M059J (cell line): ENCODE data around the gene ANKH. TPM values are rescaled to one million over a fixed set of nuclear protein-coding genes. Genes with fewer than 3 reads are reported as not detected.

Experiments
- DNase-seq: peaks from one replicate; pipeline ENCODE4 v3.0.0-alpha.2; 2012; ENCODE audit warnings: low read depth
- total RNA-seq: library from RNA; depleted of rRNA; stranded (reverse); fragments of >200 nt; shearing (Covaris generic); gene quantifications from 2 replicates; pipeline ENCODE4 v1.2.3, GENCODE V29; 2014

The ANKH gene
- total RNA-seq, 1 experiment from 2014 or later: 20.8 TPM

DNA sequence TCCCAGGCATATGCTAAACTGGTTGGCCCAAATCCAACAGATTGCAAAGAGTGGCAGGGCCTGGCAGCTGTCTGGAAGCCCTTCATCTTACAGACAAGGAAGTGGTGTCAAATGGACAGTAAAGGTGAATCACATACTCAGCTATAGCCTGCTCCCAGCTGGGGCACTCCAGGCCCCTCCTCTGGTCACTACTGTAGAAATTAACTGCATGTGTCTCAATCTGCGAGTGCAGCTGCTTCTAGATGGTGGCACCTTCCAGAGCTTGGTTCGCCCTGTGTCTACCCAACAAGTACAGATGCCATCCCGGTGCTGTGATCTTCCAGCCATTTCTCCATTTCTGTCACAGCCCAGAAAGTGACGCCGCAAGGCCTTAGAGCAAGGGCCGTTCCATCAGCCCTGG, 156.9 kb downstream of the ANKH start:
- peak; percentile 43 for DNase-seq

DNA sequence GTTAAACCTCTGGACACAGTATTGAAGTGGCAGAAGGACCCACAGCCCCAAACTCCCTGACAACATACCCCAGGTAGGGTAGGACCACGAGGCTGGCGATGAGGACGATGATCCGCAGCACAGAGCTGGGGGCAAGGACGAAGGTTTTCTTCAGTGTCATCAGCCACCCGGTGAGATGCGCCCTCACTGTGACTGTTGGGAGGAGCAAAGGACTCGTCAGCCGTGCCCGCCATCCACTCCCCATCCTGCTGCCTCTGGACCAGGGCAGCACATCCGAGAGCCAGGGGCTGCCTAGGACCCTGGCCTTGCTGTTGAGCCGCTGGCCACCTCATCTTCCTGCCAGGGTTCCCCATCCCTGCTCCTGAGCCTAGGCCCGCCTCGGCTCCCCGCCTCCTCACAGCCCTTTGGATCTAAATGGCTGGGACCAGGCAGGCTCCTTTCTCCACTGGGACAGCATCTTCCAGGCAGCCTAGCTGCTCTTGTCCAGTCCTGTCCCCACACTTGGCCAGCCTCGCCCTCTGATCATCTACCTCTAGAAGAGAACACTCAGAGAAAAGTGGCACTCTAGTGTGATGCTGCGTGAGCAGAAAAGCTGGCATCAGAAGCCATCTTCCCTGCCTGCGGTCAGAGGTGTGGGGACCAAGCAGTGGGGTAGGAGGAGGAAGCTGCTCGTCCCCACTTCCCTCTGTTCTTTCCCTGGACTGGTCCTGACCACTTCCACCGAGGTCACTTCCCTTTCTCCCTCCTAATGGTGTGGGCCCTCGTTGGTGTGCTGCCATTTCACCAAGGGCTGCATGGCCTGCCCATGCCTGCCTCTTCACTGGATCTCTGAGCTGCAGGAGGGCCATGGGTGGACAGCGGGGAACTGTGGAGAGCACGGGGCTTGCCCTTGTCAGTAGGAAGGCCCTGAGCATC, 157.8 kb downstream of the ANKH start:
- DNase-seq: no peak

DNA sequence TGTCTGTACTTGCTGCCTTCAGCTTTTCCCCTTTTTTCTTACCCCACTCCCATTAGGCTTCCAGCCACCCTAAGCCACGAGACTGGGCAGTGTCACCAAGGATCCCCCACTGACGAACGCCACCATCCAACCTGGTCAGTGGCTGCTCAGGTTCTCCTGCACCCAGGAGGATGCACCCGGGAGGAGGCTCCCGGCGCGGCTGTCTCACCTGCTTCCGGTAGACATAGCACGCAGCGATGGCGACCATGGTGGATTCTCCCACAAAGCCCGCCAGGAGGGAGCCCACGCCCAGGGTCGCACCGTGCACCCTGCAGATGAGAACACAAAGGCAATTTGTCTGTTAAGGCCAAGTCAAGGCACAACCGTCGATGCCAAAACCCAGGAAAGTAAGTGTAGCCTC, 158.9 kb downstream of the ANKH start:
- DNase-seq: no peak

DNA sequence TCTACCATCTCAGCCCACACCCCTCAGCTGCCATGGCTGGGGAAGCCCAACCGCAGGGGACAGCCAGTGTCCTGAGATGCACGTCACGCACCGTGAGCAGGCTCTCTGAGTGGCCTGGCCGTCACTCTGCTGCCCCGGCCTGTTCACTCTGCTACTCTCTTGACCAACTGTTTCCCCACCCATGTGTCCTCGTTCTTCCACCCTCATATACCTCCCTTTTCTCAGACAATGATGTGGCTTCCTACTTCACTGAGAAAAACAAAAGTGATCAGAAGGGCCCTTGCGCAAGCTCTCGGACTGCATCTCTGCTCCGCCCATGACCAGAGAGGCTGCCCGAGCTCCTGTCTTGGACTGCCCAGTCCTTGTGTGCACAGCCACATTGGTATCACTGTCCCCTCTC, 159.4 kb downstream of the ANKH start:
- no peak for DNase-seq

DNA sequence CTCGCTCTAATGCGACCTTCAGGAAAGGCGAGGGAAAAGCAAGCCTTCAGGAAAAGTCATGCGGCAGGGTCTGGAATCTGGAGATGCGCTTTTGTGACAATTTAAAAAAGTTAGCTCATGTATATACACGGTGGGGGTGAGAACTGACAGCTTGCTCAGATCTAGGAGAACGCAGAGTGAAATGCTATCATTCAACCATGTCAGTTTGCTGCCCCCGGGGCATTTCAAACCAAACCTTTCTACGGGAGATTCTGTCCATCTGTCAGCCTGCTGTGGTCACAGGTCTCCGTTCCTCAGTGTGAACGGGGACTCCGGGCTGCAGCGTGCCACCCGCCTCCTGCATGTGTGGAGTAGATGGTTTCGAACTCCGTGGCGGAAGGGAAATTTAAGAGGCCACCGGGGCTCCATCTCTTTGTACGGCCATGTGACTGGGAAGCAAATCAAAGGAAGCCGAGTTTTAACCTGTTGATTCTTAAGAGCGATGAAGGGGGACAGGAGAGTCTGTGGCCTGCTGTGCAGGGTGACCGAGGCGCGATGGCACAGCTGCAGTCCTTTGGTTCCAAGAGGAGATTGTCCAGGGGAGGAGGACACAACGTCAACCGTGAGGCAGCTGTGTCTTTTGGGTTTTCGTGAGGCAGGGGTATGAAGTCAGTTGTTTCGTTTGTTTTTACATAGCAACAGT, 161.1 kb downstream of the ANKH start:
- no peak for DNase-seq

DNA sequence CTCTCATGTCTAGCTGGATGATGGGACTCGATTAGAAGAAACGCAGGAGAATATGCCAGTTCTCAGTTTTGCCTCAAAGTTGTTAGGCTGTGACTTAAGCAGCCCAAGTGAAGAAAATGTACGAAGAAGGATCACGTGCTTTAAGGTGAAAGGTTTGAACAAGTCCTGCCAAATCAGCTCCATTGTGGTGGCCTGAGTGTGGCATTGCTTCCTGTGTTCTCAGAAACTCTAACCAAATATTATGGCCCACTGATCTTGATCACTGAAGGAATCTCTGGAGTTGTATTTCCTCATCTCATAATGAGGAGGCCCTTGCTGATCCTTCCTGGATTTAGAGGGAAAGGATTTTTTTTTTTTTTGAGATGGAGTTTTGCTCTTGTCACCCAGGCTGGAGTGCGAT, 163.0 kb downstream of the ANKH start:
- DNase-seq: no peak

DNA sequence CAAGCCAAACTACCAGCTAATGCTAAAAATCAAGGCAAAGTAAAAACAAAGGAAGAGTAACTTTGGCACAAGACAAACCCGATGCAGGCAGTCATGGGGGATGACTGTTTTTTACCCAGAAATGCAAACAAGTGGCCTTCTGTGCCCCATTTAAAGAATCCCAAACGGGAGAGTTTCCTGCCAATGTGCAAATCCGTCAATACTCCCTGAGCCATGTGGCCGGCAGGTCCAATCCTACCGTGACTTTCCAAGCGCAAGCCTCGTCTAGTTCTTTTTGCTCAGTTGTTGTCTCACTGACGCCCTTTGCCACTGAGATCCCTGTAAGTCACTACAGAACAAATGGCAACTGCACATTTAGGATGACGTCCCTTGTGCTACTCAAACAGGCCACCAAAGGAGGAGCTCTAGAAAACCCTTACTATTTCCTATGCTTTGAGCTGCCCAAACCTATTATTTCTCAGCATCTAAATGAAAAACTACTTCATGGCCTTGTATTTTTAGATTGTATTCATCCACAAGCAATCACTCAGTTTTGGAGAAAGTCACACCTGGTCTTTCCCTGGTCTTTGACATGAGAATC, 163.7 kb downstream of the ANKH start:
- no peak for DNase-seq

DNA sequence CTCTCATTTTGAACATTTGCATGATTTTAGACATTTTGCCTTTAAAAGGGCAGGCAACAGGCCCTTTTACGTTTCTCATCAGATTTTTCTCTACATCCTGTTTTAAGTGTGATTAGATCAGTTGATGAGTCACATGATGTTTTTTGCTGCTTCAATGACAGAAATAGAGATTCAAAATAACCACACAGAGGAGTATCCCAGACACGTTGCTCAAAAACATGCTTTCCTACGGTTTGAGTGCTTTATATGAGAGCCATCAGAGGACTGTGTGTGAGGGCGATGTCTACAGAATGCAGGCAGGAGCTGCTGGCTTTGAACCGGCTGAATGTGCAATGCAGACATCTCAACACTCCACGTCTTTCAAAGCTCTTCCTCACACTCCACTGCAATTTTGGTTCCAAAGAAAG, 165.0 kb downstream of the ANKH start:
- DNase-seq: peak; percentile 74

DNA sequence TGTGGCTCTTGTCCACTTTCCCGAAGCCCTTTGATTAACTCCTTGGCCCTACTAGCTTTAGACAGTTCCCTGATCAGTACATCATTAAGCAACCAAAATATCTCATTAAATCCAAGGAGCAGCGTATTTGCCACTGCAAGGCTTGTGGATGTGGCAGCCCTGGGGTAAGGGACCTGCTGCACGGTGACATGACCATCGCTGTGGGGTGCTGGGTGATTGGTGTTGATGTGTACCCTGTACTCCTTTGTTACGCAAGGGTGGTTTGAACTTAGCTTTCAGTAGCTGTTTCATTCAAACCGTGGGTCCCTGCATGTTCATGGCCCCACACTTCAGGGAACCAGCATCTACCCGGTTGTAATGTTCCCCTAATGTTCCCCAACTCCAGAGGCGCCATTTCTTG, 166.0 kb downstream of the ANKH start:
- no peak for DNase-seq

DNA sequence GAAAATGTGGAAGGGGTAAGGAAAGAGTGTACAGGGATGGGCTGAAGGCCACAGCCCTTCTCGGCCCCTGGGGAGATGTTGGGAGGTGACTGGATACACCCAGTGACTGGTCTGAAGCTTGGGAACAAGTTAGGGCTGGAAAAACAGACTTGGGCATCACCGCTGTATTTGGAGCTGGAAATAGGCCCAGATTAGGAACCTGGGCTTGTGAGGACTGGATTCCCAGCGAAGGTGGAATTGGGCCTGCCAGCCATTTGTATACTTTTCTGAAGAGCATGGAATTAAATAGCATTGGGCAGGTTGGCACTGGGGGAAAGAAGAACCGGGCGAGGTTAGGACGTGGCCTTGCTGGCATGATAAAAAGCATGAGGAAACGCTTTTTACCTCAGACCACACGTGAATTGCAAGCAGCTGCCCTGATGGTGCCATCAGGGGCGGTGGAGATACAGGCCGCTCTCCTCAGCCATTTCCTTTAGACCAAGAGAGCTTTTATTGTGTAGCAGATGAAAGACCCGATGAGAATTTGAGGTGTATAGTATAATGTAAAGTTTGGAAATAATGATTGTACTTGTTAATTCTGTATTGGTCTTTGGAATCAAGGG, 169.2 kb downstream of the ANKH start:
- no peak for DNase-seq

DNA sequence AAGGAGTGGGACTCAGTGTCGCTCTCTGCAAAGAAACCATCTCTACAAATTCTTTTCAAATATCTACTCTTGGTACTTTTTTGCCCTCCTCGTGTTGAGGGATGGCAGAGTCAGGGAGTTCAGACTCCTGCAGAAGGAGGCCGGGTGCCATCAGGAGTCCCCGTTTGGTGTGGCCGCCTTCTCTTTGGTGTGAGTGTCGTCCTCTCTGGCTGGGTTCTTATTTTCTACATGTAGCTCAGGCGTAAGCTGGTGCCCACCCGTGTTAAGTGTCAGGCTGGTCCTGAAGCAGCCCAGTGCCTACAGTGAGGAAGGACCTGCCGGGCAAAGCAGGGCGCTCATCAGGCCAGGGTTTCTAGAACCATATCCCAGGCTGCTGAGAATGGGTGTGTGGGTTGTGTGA, 170.0 kb downstream of the ANKH start:
- no peak for DNase-seq

DNA sequence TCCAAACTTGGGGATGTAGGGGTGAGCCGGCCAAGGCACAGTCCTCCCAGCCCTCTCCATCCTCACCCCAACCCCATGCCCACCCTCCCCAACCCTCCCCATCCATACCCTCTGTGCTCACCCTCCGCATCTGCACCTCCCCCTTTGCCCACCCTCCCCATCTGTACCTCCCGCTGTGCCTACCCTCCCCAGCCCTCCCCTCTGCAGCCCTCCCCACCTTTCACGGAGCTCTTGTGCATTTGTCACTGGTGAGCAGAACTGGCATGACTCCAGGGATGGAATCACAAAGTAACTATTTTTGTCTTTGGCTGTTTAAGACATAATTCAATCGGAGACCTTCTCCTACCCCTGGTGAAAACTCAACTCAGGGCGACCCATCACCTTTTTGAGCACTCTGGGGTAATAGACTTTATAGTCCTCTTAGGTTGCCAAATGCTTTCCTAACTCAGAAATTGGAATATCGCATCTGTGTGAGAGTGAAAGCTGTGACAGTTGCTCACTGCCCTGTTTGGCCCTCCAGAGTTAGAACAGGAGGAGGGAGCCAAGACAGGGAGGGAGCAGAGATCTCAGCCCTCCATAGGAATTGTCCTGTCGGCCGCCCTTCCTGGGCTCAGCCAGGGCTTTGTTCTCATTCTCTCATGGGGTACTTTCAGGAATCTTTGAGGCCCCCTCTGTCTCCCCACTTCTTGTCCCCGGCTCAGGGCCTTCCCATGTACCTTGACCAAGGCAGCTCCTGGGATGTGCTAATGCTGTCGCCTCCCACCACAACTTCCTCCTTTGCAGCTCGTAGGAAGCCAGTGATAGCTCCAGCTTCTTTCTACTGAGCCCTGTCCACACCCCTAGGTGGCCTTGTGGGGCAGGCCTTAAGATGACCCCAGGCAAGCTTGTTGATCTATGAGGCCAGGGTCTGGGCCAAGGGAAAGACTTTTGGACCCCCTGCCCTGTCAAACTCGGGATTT, 170.8 kb downstream of the ANKH start:
- DNase-seq: no peak

DNA sequence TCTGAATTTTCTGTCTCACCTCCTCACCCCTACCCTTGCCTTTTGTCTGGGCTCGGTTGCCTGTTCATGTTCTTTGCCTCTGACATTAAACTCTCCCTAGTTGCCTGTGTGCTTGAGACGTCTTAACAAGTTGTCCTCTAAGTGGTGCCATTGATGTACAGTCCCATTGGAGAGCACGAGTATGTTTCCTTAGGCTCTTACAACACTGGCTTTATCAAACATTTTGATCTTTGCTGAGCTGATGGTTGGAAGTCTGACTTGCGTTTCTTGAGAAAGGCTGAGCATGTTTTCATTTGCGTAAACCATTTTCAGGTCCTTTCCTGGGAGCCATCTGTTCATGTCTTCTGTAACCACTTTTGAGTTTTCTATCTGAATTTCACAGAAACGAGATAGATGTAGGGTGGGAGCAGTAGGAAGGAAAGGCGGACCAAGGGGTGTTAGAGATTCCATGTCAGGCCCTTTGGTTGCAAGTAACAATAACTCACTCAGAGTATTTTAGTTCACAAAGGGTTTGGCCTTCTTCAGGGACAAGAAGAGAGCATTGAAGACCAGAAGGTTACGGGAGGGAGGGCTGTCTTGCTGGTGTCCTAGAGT, 171.7 kb downstream of the ANKH start:
- no peak for DNase-seq

DNA sequence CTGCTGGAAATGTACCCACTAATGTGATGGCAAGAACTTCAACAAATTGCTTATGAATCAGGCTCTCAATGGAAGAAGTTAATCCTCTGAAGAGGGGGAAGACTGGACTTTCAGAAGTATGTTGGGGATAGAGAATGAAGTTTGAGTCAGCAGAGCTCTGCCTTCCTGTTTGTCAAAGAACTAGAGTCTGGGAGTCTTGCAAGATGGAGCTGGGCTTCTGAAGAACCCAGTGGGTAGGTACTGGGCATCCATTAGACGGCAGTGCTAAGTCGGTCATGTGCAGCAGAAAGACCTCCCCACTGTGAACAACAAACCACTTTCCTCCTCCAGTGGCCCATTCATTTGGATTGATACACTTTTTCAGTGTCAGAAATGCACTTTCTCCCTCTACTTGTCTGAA, 172.4 kb downstream of the ANKH start:
- DNase-seq: no peak

DNA sequence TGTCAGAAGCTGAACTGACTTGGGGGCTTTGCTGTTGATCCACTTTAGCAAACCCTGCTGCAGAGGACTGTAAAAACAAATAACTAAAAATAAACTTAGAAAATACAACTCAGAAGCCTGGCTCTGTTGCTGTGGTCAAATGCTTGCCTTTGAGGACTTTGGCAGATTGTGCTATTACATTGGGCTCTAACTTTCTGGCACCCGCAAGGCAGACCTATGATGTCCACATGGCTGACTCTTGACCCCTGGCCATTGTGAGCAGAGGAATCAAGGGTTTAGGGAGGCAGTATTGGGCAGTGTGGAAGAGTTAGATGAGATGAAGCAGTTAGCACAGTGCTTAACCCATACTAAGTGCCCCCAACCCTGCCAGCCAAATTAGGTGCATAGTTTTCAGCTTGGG, 173.1 kb downstream of the ANKH start:
- no peak for DNase-seq

DNA sequence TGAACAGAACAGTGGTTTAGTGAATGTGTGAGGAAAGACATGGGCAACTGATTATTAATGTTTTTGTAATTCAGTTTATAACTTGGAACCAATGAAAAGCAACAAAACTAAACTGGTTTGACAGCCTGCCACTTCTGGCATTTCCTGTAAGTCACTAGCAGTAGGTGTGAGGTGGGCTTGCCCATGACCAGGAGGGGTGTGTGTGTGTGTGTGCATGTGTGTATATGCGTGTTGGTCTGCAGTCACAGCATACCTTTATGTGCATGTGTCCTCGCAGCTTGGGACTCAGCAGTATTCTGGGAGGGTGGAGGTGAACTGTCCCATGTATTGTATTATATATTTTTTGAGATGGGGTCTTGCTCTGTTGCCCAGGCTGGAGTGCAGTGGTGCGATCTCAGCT, 174.7 kb downstream of the ANKH start:
- no peak for DNase-seq

DNA sequence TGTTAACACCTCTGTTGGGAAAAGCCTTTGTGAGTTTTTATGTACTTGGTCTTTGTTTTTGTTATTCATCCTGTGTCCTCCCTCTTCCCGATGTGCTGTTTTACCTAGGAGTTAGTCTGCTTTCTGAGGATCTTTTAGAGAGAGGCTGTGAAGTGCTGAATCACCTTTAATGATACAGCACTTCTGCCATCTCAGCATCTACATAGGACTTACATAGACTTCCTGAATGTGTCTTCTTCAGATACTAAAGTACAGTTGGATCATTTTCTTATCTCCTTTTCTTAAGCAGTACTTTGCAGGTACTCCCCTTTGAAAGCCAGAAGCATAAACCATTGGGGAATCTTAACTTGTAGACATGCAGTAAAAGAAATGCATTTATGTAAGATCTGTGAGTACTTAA, 175.5 kb downstream of the ANKH start:
- no peak for DNase-seq

DNA sequence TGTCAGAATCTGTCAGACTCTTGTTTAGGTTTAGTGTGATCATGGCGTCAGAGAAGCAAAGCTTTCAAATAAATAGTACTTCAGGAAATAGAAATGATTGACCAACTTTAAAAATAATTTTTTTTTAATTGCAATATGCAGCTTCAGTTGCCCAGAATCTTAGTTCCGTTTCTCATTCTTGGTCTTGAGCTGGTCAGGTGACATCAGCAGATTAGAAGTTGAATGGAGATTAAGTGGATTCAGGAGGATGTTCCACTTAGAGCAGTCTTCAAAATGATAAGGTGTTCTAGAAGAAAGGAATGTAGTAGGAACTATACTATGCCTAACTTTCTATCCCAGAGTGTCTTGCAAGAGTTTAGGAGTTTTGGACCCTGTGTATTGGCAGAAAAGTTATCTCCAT, 176.4 kb downstream of the ANKH start:
- DNase-seq: no peak

DNA sequence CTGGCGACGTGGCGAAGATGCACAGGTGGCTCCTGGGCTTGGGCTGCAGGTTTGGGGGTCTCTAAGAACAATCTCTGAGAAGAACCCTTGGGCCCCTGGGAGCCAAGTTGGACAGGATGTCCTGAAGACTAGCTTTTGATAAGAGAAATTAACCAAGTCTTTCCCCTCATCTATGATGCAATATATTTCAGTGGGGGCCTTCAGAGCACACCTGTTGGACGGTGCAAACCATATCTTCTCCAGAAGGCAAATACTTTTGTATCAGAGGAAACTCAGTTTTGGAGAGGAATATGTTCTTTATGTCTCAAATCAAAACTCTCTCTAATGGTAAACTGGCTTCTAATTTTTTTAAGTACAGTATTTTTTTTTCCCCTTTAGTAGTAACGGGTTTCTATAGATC, 178.5 kb downstream of the ANKH start:
- DNase-seq: no peak

DNA sequence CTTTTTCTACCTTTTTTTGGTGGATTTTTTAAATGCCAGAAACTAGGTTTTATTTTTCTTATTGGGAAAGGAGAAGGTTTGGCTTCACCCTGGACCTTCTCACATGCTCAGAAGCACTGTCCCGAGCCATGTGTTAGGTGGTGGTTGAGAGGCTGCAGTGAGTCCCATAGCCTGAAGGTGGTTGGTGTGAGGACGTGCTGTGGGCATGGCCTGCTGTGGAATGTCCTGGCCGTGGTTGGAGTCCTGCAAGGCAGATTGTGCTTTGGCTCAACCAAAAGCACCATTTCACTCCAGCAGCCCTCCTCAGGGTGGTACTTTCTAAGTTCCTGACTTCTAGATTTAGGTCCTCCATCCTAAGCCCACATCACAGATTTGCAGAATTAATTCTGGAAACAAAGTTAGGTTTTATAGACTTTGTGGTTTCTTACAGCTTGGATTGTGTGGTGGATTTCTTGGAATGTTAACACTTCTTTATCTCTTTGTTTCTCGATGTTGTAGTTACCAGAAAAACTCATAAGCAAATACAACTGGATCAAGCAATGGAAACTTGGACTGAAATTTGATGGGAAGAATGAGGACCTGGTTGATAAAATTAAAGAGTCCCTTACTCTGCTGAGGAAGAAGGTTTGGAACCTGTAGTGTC, 184.4 kb downstream of the ANKH start:
- peak; percentile 14 for DNase-seq
